ENCODE measurements around the gene ZNF441. TPM values are rescaled to one million over a fixed set of nuclear protein-coding genes. Genes with fewer than 3 reads are reported as not detected.

The ZNF441 gene
- total RNA-seq, 1 experiment from 2014 or later, result 1.8 TPM

DNA sequence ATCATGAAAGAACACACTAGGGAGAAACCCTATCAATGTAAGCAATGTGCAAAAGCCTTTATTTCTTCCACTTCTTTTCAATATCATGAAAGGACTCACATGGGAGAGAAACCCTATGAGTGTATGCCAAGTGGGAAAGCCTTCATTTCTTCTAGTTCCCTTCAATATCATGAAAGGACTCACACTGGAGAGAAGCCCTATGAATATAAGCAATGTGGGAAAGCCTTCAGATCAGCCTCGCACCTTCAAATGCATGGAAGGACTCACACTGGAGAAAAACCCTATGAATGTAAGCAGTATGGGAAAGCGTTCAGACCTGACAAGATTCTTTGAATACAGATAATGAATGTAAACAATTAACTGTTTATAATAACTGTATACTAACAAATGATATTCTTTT is 66.7 kb downstream of the ZNF441 start (continued):
- TF ChIP-seq RELA (CRISPR knock-in tag; IDR thresholded peaks at IDR 0.05; ENCODE audit: borderline replicate concordance) (no peak), PRRX2 (CRISPR knock-in tag; IDR thresholded peaks at IDR 0.05) (no peak), ESRRA (CRISPR knock-in tag; IDR thresholded peaks at IDR 0.05; ENCODE audit: borderline replicate concordance) (no peak)

Other genes with a start within 250 kb of the ZNF441 start
- gene ECSIT, start 237.9 kb upstream of the ZNF441 start, total RNA-seq (2021), result 56.4 to 64.1 TPM (median 61.7 TPM) in 3 replicates
- gene CNN1, start 228.1 kb upstream of the ZNF441 start, total RNA-seq (2021), result 16.0 to 18.0 TPM (median 17.4 TPM) in 3 replicates
- gene ELOF1, start 207.8 kb upstream of the ZNF441 start, total RNA-seq (2021), result 70.9 to 86.0 TPM (median 73.4 TPM) in 3 replicates
- gene ACP5, start 189.4 kb upstream of the ZNF441 start, total RNA-seq (2021), result 8.6 to 14.3 TPM (median 11.8 TPM) in 3 replicates
- 12.6 to 13.2 TPM (median 12.7 TPM) in 3 replicates for gene ZNF627, start 169.5 kb upstream of the ZNF441 start, total RNA-seq (2021)
- 4.4 to 5.4 TPM (median 4.6 TPM) in 3 replicates for gene ZNF823, start 28.1 kb upstream of the ZNF441 start, total RNA-seq (2021)
- gene ZNF491, start 31.5 kb downstream of the ZNF441 start, total RNA-seq (2021), result 1.1 to 2.1 TPM (median 1.3 TPM) in 3 replicates
- gene ZNF440, start 47.3 kb downstream of the ZNF441 start, total RNA-seq (2021), result 10.9 to 16.4 TPM (median 12.7 TPM) in 3 replicates
- gene ZNF439, start 81.7 kb downstream of the ZNF441 start, total RNA-seq (2021), result 5.7 to 8.5 TPM (median 7.2 TPM) in 3 replicates
- gene ZNF69, start 120.8 kb downstream of the ZNF441 start, total RNA-seq (2021), result 24.5 to 28.7 TPM (median 24.6 TPM) in 3 replicates
- gene ZNF700, start 158.1 kb downstream of the ZNF441 start, total RNA-seq (2021), result 9.1 to 11.4 TPM (median 10.7 TPM) in 3 replicates
- 2.4 to 3.1 TPM (median 2.9 TPM) in 3 replicates for gene ZNF763, start 198.0 kb downstream of the ZNF441 start, total RNA-seq (2021)